GM19452 (cell line): ENCODE measurements around the gene HK1.
A peak's percentile ranks its signal among the peaks of the same experiment; 100 is the strongest.
"Not testable (repeated sequence)": the region's sequence is repeated elsewhere in the genome, so short reads cannot be mapped to it uniquely, and the experiment has no call there.

ENCODE experiments used
- ATAC-seq: cut with Tn5 transposase; IDR thresholded peaks from one replicate; pipeline ENCODE4 v1.9.1; 2021; ENCODE audit not compliant: unreplicated experiment

The HK1 gene

GRCh38 chr10:69439813-69440506 is 161.7 kb downstream of the HK1 start:
- no peak for ATAC-seq

- ATAC-seq: no peak
Observed at GRCh38 chr10:69443354-69443753, 165.1 kb downstream of the HK1 start.

- ATAC-seq: no peak
Observed at GRCh38 chr10:69445041-69445440, 166.7 kb downstream of the HK1 start.

- ATAC-seq: no peak
Observed at GRCh38 chr10:69446229-69446628, 167.9 kb downstream of the HK1 start.

- ATAC-seq: no peak
Observed at GRCh38 chr10:69446650-69447151, 168.4 kb downstream of the HK1 start.

- peak; percentile 58 for ATAC-seq
Observed at GRCh38 chr10:69449841-69450240, 171.5 kb downstream of the HK1 start.

- not testable (repeated sequence) for ATAC-seq
Observed at GRCh38 chr10:69450395-69450794, 172.1 kb downstream of the HK1 start.

- peak; percentile 72 for ATAC-seq
Observed at GRCh38 chr10:69451209-69451783, 173.0 kb downstream of the HK1 start, which contains the start of gene TSPAN15. TSS of gene TSPAN15 (plus strand) at chr10:69451465. CDS start at chr10:69451595, 130 bp downstream.
